Lower leg skin (tissue), 4 donors: ENCODE measurements around the gene TBC1D22A. TPM values are rescaled to one million over a fixed set of nuclear protein-coding genes. Genes with fewer than 3 reads are reported as not detected.

Experiments
- DNase-seq, 2 donors: peaks; one replicate each; pipeline ENCODE4 v3.0.0-alpha.2; 2019; ENCODE audit warnings: low spot score in 2 of 2
- H3K4me3 ChIP-seq: fragments of 200-600 bp; sonication (generic); 2 replicates; pipeline ENCODE4 v1.5.1; 2017; ENCODE audit warnings: mild to moderate bottlenecking, low read depth; ENCODE audit not compliant: poor library complexity, severe bottlenecking
- CTCF ChIP-seq, 3 donors: fragments of 450-650 bp; IDR thresholded peaks; one replicate each; pipeline ENCODE4 v1.5.1; 2016; ENCODE audit warnings: antibody characterized with exemption in 3 of 3, mild to moderate bottlenecking in 3 of 3, moderate library complexity in 2 of 3
- POLR2A ChIP-seq, 2 donors: fragments of 450-650 bp; IDR thresholded peaks; one replicate each; pipeline ENCODE4 v1.6.1; 2016 to 2017; ENCODE audit warnings: antibody characterized with exemption in 2 of 2, mild to moderate bottlenecking in 1 of 2, moderate library complexity in 1 of 2
- WGBS, 2 donors: methylation state at CpG; one replicate each; pipeline ENCODE4 v1.1.5; 2018; 5-methylcytosine and 5-hydroxymethylcytosine counted together
- intact Hi-C: fragments of 100-400 bp; cut with DNase I; formaldehyde crosslinking; loops from one replicate; pipeline ENCODE4 v1.15.0; 2023; ENCODE audit warnings: low total_unique reads
- total RNA-seq, 4 donors: library from RNA; depleted of rRNA; stranded (reverse); fragments of >200 nt; gene quantifications; one replicate each; pipeline ENCODE4 v1.1.0, GENCODE V29; 2016

TBC1D22A gene
- total RNA-seq, 4 donors from 2014 or later, result 21.8 to 32.3 (median 31.6) TPM

- peak in 1 of 2 donors; percentile 49 for DNase-seq
- TF ChIP-seq POLR2A (IDR thresholded peaks at IDR 0.05), result no peak
- no peak for TF ChIP-seq CTCF (IDR thresholded peaks at IDR 0.05)
Observed at GRCh38 chr22:46795845-46796565, 33.6 kb downstream of the TBC1D22A start.

GRCh38 chr22:46796566-46797195 lies 34.2 kb downstream of the TBC1D22A start:
- no peak overlapping the region for H3K4me3 ChIP-seq
- peak in 1 of 2 donors; percentile 73 for DNase-seq
- TF ChIP-seq POLR2A (IDR thresholded peaks at IDR 0.05), result no peak
- no peak for TF ChIP-seq CTCF (IDR thresholded peaks at IDR 0.05)
- 87 to 91% methylated on average over 11 to 17 of the region's 17 CpGs for WGBS, 2 donors
- intact Hi-C loops, result loop anchor here (10.0 kb wide), 1 partner anchor 232 kb away; no protein-coding TSS in a partner anchor

More at GRCh38 chr22:46795845-46796565, 33.6 kb downstream of the TBC1D22A start:
- WGBS, 2 donors, result 86 to 96% methylated on average over 14 of the region's 15 CpGs
- H3K4me3 ChIP-seq, result no peak overlapping the region
- intact Hi-C loops, result loop anchor here (10.0 kb wide), 1 partner anchor 231 kb away; no protein-coding TSS in a partner anchor

- intact Hi-C loops, result loop anchor here (10.0 kb wide), 1 partner anchor 233 kb away; no protein-coding TSS in a partner anchor
- H3K4me3 ChIP-seq, result no peak overlapping the region
- 52 to 60% methylated on average over 17 of the region's 17 CpGs for WGBS, 2 donors
- no peak for TF ChIP-seq POLR2A (IDR thresholded peaks at IDR 0.05)
- no peak for TF ChIP-seq CTCF (IDR thresholded peaks at IDR 0.05)
- peak in 1 of 2 donors; percentile 86 for DNase-seq
Observed at GRCh38 chr22:46797355-46797754, 34.9 kb downstream of the TBC1D22A start.

GRCh38 chr22:46798041-46798365 lies 35.6 kb downstream of the TBC1D22A start:
- DNase-seq, result peak in 1 of 2 donors; percentile 68
- H3K4me3 ChIP-seq, result no peak overlapping the region
- 92 to 97% methylated on average over 5 of the region's 5 CpGs for WGBS, 2 donors
- TF ChIP-seq POLR2A (IDR thresholded peaks at IDR 0.05) (no peak), CTCF (IDR thresholded peaks at IDR 0.05) (no peak)
- intact Hi-C loops, result loop anchor here (10.0 kb wide), 1 partner anchor 233 kb away; no protein-coding TSS in a partner anchor

- peak in 1 of 2 donors; percentile 92 for DNase-seq
- WGBS, 2 donors, result 48 to 63% methylated on average over 27 of the region's 27 CpGs
- intact Hi-C loops, result loop anchor here (10.0 kb wide), 1 partner anchor 234 kb away; no protein-coding TSS in a partner anchor
- no peak for TF ChIP-seq POLR2A (IDR thresholded peaks at IDR 0.05)
- TF ChIP-seq CTCF (IDR thresholded peaks at IDR 0.05), result peak in 1 of 3 donors; percentile 59
- H3K4me3 ChIP-seq, result no peak overlapping the region
Observed at GRCh38 chr22:46798366-46799350, 36.2 kb downstream of the TBC1D22A start.
